ENCODE data around the gene UBR2.
"Not testable (repeated sequence)": the region's sequence is repeated elsewhere in the genome, so short reads cannot be mapped to it uniquely, and the experiment has no call there.

UBR2 gene

DNA sequence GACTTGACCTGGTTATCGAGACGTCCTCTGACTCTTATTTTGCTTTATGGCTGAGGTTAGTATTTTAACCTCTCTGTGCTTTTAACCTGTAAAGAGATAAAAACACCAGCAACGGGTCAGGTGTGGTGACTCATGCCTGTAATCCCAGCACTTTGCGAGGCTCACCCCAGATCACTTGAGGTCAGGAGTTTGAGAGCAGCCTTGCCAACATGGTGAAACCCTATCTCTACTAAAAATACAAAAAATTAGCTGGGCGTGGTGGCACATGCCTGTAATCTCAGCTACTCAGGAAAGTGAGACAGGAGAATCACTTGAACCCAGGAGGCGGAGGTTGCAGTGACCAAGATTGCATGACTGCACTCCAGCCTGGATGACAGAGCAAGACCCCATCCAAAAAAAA lies 110.5 kb downstream of the UBR2 start:
- not testable (repeated sequence) for H3K4me2 ChIP-seq (ENCODE audit: insufficient read depth, low read length, poor library complexity, severe bottlenecking); H3K18ac ChIP-seq (ENCODE audit: low read length); H3K9ac ChIP-seq (ENCODE audit: low read depth, low read length, poor library complexity); H3K79me1 ChIP-seq (ENCODE audit: low read depth, low read length); H3K14ac ChIP-seq (ENCODE audit: low read length); H4K8ac ChIP-seq (ENCODE audit: low read depth, low read length); H3K4me1 ChIP-seq (ENCODE audit: control insufficient read depth in 2 of 2, insufficient read depth in 1 of 2, low read depth in 1 of 2, low read length in 2 of 2); H3K23ac ChIP-seq (ENCODE audit: low read depth, low read length, poor library complexity); H3K27ac ChIP-seq (replicated peaks; ENCODE audit: low read length); H2AFZ ChIP-seq (ENCODE audit: low read length); H2BK5ac ChIP-seq (ENCODE audit: low read length); H2BK12ac ChIP-seq (ENCODE audit: low read length); H3K4me3 ChIP-seq (ENCODE audit: low read length in 2 of 2); H3K4ac ChIP-seq (ENCODE audit: low read length); H4K91ac ChIP-seq (ENCODE audit: low read depth, low read length, poor library complexity); H2BK15ac ChIP-seq (ENCODE audit: low read length); H2AK5ac ChIP-seq (ENCODE audit: low read depth, low read length); H3K9me3 ChIP-seq (replicated peaks in 1 of 2; ENCODE audit: control insufficient read depth in 2 of 2, insufficient read depth in 1 of 2, low read depth in 1 of 2, low read length in 2 of 2); H2BK120ac ChIP-seq (ENCODE audit: low read depth, low read length); DNase-seq (ENCODE audit: low spot score); H3K27me3 ChIP-seq (ENCODE audit: control insufficient read depth in 3 of 3, insufficient read depth in 3 of 3, low read depth in 1 of 3, low read length in 3 of 3)
- peaks cover 17 to 95% of the 10 kb centered on the region in 2 donors for H3K36me3 ChIP-seq (replicated peaks in 1 of 2; ENCODE audit: control insufficient read depth in 2 of 2, insufficient read depth in 2 of 2, low read length in 2 of 2)
- no CpG with 5 or more reads among the region's 6 CpGs for WGBS, 2 donors (ENCODE audit: extremely low coverage in 2 of 2, insufficient read length in 2 of 2, insufficient replicate concordance in 1 of 2)

DNA sequence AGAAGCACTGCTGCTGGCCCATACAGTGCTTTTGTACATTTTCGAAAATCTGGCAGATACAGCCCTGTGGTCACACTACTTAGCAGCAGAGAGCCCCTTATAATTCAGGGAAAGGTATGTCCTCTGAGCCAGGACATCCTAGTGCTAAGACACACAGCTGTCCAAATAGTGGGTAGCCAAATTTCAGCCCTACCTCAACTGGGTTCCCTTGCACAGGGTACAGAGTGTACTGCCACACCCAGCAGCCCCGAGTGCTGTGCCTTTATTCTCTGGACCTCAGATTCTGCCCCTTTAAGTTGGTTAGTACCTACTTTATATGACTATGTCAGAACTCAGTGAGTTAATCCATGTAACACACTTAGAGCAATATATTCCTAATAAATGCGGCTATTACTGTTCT lies 111.0 kb downstream of the UBR2 start:
- no peak overlapping the region for H2AFZ ChIP-seq (ENCODE audit: low read length)
- no peak overlapping the region for H2BK12ac ChIP-seq (ENCODE audit: low read length)
- no peak overlapping the region for H2AK5ac ChIP-seq (ENCODE audit: low read depth, low read length)
- no peak overlapping the region for H3K14ac ChIP-seq (ENCODE audit: low read length)
- no peak overlapping the region for H4K91ac ChIP-seq (ENCODE audit: low read depth, low read length, poor library complexity)
- H3K4ac ChIP-seq (ENCODE audit: low read length), result no peak overlapping the region
- H3K79me1 ChIP-seq (ENCODE audit: low read depth, low read length), result no peaks in the 10 kb centered on the region
- H3K4me2 ChIP-seq (ENCODE audit: insufficient read depth, low read length, poor library complexity, severe bottlenecking), result no peak overlapping the region
- H4K8ac ChIP-seq (ENCODE audit: low read depth, low read length), result no peak overlapping the region
- no peak for DNase-seq (ENCODE audit: low spot score)
- H3K9me3 ChIP-seq (replicated peaks in 1 of 2; ENCODE audit: control insufficient read depth in 2 of 2, insufficient read depth in 1 of 2, low read depth in 1 of 2, low read length in 2 of 2), result no peaks in the 10 kb centered on the region
- H3K36me3 ChIP-seq (replicated peaks in 1 of 2; ENCODE audit: control insufficient read depth in 2 of 2, insufficient read depth in 2 of 2, low read length in 2 of 2), result peaks cover 17 to 95% of the 10 kb centered on the region in 2 donors
- H3K27me3 ChIP-seq (ENCODE audit: control insufficient read depth in 3 of 3, insufficient read depth in 3 of 3, low read depth in 1 of 3, low read length in 3 of 3), result no peaks in the 10 kb centered on the region
- no CpG with 5 or more reads among the region's 3 CpGs for WGBS, 2 donors (ENCODE audit: extremely low coverage in 2 of 2, insufficient read length in 2 of 2, insufficient replicate concordance in 1 of 2)
- H2BK120ac ChIP-seq (ENCODE audit: low read depth, low read length), result no peak overlapping the region
- H2BK15ac ChIP-seq (ENCODE audit: low read length), result no peak overlapping the region
- no peaks in the 10 kb centered on the region for H3K4me1 ChIP-seq (ENCODE audit: control insufficient read depth in 2 of 2, insufficient read depth in 1 of 2, low read depth in 1 of 2, low read length in 2 of 2)
- no peak overlapping the region for H3K27ac ChIP-seq (replicated peaks; ENCODE audit: low read length)
- H3K9ac ChIP-seq (ENCODE audit: low read depth, low read length, poor library complexity), result no peak overlapping the region
- no peak overlapping the region for H2BK5ac ChIP-seq (ENCODE audit: low read length)
- H3K18ac ChIP-seq (ENCODE audit: low read length), result no peak overlapping the region
- H3K4me3 ChIP-seq (ENCODE audit: low read length in 2 of 2), result no peak overlapping the region
- H3K23ac ChIP-seq (ENCODE audit: low read depth, low read length, poor library complexity), result no peak overlapping the region

DNA sequence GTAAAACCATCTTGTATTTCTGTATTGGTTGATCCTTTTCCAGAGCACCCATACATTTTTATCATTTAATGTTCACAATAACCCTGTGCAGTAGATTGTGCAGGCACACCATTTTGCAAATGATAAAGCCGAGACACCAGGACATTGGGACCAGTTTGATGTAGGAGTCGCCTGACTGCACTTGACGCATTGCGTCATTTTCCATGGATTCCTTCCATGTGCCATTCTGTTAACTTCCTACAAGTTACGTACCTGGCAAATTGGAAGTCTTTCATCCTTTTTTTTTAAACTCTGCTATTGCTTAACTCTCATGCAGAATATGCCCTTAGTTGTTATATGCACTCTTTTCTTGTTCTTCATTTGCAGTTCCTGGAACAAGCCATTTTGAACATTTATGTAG lies 115.5 kb downstream of the UBR2 start:
- Histone ChIP-seq H2BK5ac (ENCODE audit: low read length) (no peak overlapping the region), H4K8ac (ENCODE audit: low read depth, low read length) (no peak overlapping the region), H2AK5ac (ENCODE audit: low read depth, low read length) (no peak overlapping the region), H3K79me1 (ENCODE audit: low read depth, low read length) (no peaks in the 10 kb centered on the region), H3K4me3 (ENCODE audit: low read length in 2 of 2) (no peak overlapping the region), H3K4me1 (ENCODE audit: control insufficient read depth in 2 of 2, insufficient read depth in 1 of 2, low read depth in 1 of 2, low read length in 2 of 2) (no peaks in the 10 kb centered on the region), H2AFZ (ENCODE audit: low read length) (no peak overlapping the region), H3K4ac (ENCODE audit: low read length) (no peak overlapping the region), H2BK15ac (ENCODE audit: low read length) (no peak overlapping the region), H3K23ac (ENCODE audit: low read depth, low read length, poor library complexity) (no peak overlapping the region), H2BK12ac (ENCODE audit: low read length) (no peak overlapping the region), H3K18ac (ENCODE audit: low read length) (no peak overlapping the region), H3K14ac (ENCODE audit: low read length) (no peak overlapping the region), H3K9ac (ENCODE audit: low read depth, low read length, poor library complexity) (no peak overlapping the region), H3K4me2 (ENCODE audit: insufficient read depth, low read length, poor library complexity, severe bottlenecking) (no peak overlapping the region), H3K27me3 (ENCODE audit: control insufficient read depth in 3 of 3, insufficient read depth in 3 of 3, low read depth in 1 of 3, low read length in 3 of 3) (no peaks in the 10 kb centered on the region), H3K9me3 (replicated peaks in 1 of 2; ENCODE audit: control insufficient read depth in 2 of 2, insufficient read depth in 1 of 2, low read depth in 1 of 2, low read length in 2 of 2) (no peaks in the 10 kb centered on the region), H4K91ac (ENCODE audit: low read depth, low read length, poor library complexity) (no peak overlapping the region), H3K36me3 (replicated peaks in 1 of 2; ENCODE audit: control insufficient read depth in 2 of 2, insufficient read depth in 2 of 2, low read length in 2 of 2) (peaks cover 12 to 94% of the 10 kb centered on the region in 2 donors), H3K27ac (replicated peaks; ENCODE audit: low read length) (no peak overlapping the region), H2BK120ac (ENCODE audit: low read depth, low read length) (no peak overlapping the region)
- DNase-seq (ENCODE audit: low spot score), result no peak
- WGBS, 2 donors (ENCODE audit: extremely low coverage in 2 of 2, insufficient read length in 2 of 2, insufficient replicate concordance in 1 of 2), result no CpG with 5 or more reads among the region's 5 CpGs

DNA sequence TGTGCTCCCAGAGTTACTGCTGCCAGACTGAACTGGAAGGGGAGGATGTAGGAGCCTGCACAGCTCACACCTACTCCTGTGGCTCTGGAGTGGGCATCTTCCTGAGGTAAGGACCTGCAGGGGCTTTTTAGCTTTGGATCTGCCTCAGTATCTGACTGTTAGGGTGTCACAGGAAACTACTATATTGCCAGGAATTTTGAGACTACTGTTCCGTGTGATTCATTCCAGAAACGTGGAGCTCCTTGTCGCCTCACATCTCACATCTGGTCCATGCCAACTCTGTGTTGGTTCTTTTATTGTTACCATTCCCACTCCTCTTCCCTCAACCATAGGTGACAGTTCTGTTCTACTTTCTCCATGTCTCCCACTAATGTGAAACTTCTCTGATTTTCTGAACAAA lies 124.5 kb downstream of the UBR2 start:
- no peak overlapping the region for H3K4me3 ChIP-seq (ENCODE audit: low read length in 2 of 2)
- H3K79me1 ChIP-seq (ENCODE audit: low read depth, low read length), result no peaks in the 10 kb centered on the region
- no peak overlapping the region for H3K9ac ChIP-seq (ENCODE audit: low read depth, low read length, poor library complexity)
- no peak overlapping the region for H3K14ac ChIP-seq (ENCODE audit: low read length)
- H2AK5ac ChIP-seq (ENCODE audit: low read depth, low read length), result no peak overlapping the region
- no peak overlapping the region for H2BK12ac ChIP-seq (ENCODE audit: low read length)
- no CpG with 5 or more reads among the region's 3 CpGs for WGBS, 2 donors (ENCODE audit: extremely low coverage in 2 of 2, insufficient read length in 2 of 2, insufficient replicate concordance in 1 of 2)
- no peak overlapping the region for H3K23ac ChIP-seq (ENCODE audit: low read depth, low read length, poor library complexity)
- no peak overlapping the region for H2AFZ ChIP-seq (ENCODE audit: low read length)
- no peak overlapping the region for H4K91ac ChIP-seq (ENCODE audit: low read depth, low read length, poor library complexity)
- no peak overlapping the region for H2BK15ac ChIP-seq (ENCODE audit: low read length)
- H3K4me2 ChIP-seq (ENCODE audit: insufficient read depth, low read length, poor library complexity, severe bottlenecking), result no peak overlapping the region
- H3K18ac ChIP-seq (ENCODE audit: low read length), result no peak overlapping the region
- peaks cover 0 to 3% of the 10 kb centered on the region in 2 donors for H3K9me3 ChIP-seq (replicated peaks in 1 of 2; ENCODE audit: control insufficient read depth in 2 of 2, insufficient read depth in 1 of 2, low read depth in 1 of 2, low read length in 2 of 2)
- no peak overlapping the region for H3K27ac ChIP-seq (replicated peaks; ENCODE audit: low read length)
- no peaks in the 10 kb centered on the region for H3K4me1 ChIP-seq (ENCODE audit: control insufficient read depth in 2 of 2, insufficient read depth in 1 of 2, low read depth in 1 of 2, low read length in 2 of 2)
- no peak overlapping the region for H2BK120ac ChIP-seq (ENCODE audit: low read depth, low read length)
- no peak overlapping the region for H4K8ac ChIP-seq (ENCODE audit: low read depth, low read length)
- no peaks in the 10 kb centered on the region for H3K27me3 ChIP-seq (ENCODE audit: control insufficient read depth in 3 of 3, insufficient read depth in 3 of 3, low read depth in 1 of 3, low read length in 3 of 3)
- no peak overlapping the region for H2BK5ac ChIP-seq (ENCODE audit: low read length)
- peaks cover 18 to 83% of the 10 kb centered on the region in 2 donors for H3K36me3 ChIP-seq (replicated peaks in 1 of 2; ENCODE audit: control insufficient read depth in 2 of 2, insufficient read depth in 2 of 2, low read length in 2 of 2)
- no peak overlapping the region for H3K4ac ChIP-seq (ENCODE audit: low read length)
- DNase-seq (ENCODE audit: low spot score), result no peak

Measured in neuronal stem cell (in vitro differentiated cells).